ENCODE data around the gene ZNF516.

The ZNF516 gene

GRCh38 chr18:76522122-76522503, 27.1 kb upstream of the ZNF516 start:
- TF ChIP-seq EZH2 (IDR thresholded peaks at IDR 0.05; ENCODE audit: borderline replicate concordance, low read length) (no peak), CTCF (IDR thresholded peaks at IDR 0.05; ENCODE audit: low read length) (no peak)
- Histone ChIP-seq H3K36me3 (ENCODE audit: insufficient read depth, low read length) (no peaks in the 10 kb centered on the region), H2AFZ (ENCODE audit: low read length) (no peak overlapping the region), H3K9me2 (ENCODE audit: low read depth, low read length) (no peaks in the 10 kb centered on the region), H4K20me1 (ENCODE audit: insufficient read depth, low read length) (no peaks in the 10 kb centered on the region), H3K4me1 (ENCODE audit: insufficient read depth, low read length, severe bottlenecking) (no peaks in the 10 kb centered on the region), H3K4me3 (ENCODE audit: low read depth, low read length, poor library complexity, severe bottlenecking) (no peak overlapping the region), H3K9me3 (ENCODE audit: low read length) (no peaks in the 10 kb centered on the region), H3K4me2 (ENCODE audit: low read length) (no peak overlapping the region), H3K79me2 (ENCODE audit: insufficient read depth, low read length) (no peaks in the 10 kb centered on the region), H3K27ac (ENCODE audit: low read depth, low read length, poor library complexity, severe bottlenecking) (no peak overlapping the region), H3K27me3 (ENCODE audit: insufficient read depth, low read length) (no peaks in the 10 kb centered on the region), H3F3A (ENCODE audit: insufficient read depth, low read length) (no peaks in the 10 kb centered on the region), H3K9ac (ENCODE audit: low read length) (no peak overlapping the region)

- H3K9ac ChIP-seq (ENCODE audit: low read length): no peak overlapping the region
- H3F3A ChIP-seq (ENCODE audit: insufficient read depth, low read length): no peaks in the 10 kb centered on the region
- TF ChIP-seq CTCF (IDR thresholded peaks at IDR 0.05; ENCODE audit: low read length): no peak
- TF ChIP-seq EZH2 (IDR thresholded peaks at IDR 0.05; ENCODE audit: borderline replicate concordance, low read length): no peak
Observed at GRCh38 chr18:76521417-76522121, 26.5 kb upstream of the ZNF516 start.

GRCh38 chr18:76518860-76519538, 24.0 kb upstream of the ZNF516 start:
- Histone ChIP-seq H3K36me3 (ENCODE audit: insufficient read depth, low read length) (no peaks in the 10 kb centered on the region), H3K27ac (ENCODE audit: low read depth, low read length, poor library complexity, severe bottlenecking) (no peak overlapping the region), H3K4me1 (ENCODE audit: insufficient read depth, low read length, severe bottlenecking) (no peaks in the 10 kb centered on the region), H3K9me3 (ENCODE audit: low read length) (no peaks in the 10 kb centered on the region), H2AFZ (ENCODE audit: low read length) (no peak overlapping the region), H3K4me3 (ENCODE audit: low read depth, low read length, poor library complexity, severe bottlenecking) (no peak overlapping the region), H3K79me2 (ENCODE audit: insufficient read depth, low read length) (no peaks in the 10 kb centered on the region), H3K27me3 (ENCODE audit: insufficient read depth, low read length) (peaks cover 10% of the 10 kb centered on the region; the same call in 1 of the 2 replicates), H3F3A (ENCODE audit: insufficient read depth, low read length) (no peaks in the 10 kb centered on the region), H4K20me1 (ENCODE audit: insufficient read depth, low read length) (no peaks in the 10 kb centered on the region), H3K9me2 (ENCODE audit: low read depth, low read length) (no peaks in the 10 kb centered on the region), H3K4me2 (ENCODE audit: low read length) (no peak overlapping the region), H3K9ac (ENCODE audit: low read length) (no peak overlapping the region)
- TF ChIP-seq EZH2 (IDR thresholded peaks at IDR 0.05; ENCODE audit: borderline replicate concordance, low read length) (no peak), CTCF (IDR thresholded peaks at IDR 0.05; ENCODE audit: low read length) (no peak)

More at GRCh38 chr18:76521417-76522121, 26.5 kb upstream of the ZNF516 start:
- Histone ChIP-seq H3K4me2 (ENCODE audit: low read length) (no peak overlapping the region), H3K4me1 (ENCODE audit: insufficient read depth, low read length, severe bottlenecking) (no peaks in the 10 kb centered on the region), H3K9me2 (ENCODE audit: low read depth, low read length) (no peaks in the 10 kb centered on the region), H3K27me3 (ENCODE audit: insufficient read depth, low read length) (no peaks in the 10 kb centered on the region), H3K79me2 (ENCODE audit: insufficient read depth, low read length) (no peaks in the 10 kb centered on the region), H3K36me3 (ENCODE audit: insufficient read depth, low read length) (no peaks in the 10 kb centered on the region), H3K4me3 (ENCODE audit: low read depth, low read length, poor library complexity, severe bottlenecking) (no peak overlapping the region), H2AFZ (ENCODE audit: low read length) (no peak overlapping the region), H3K27ac (ENCODE audit: low read depth, low read length, poor library complexity, severe bottlenecking) (no peak overlapping the region), H4K20me1 (ENCODE audit: insufficient read depth, low read length) (no peaks in the 10 kb centered on the region), H3K9me3 (ENCODE audit: low read length) (no peaks in the 10 kb centered on the region)

All from OCI-LY1 (cell line).